PC-9 (cell line): Measurements from ENCODE around the gene MAML3. TPM values are rescaled to one million over a fixed set of nuclear protein-coding genes. Genes with fewer than 3 reads are reported as not detected.
A peak's percentile ranks its signal among the peaks of the same experiment; 100 is the strongest.

ENCODE experiments used
- BruUV-seq: library from RNA; stranded (reverse); fragments of 400-500 nt; replicated peaks from 2 replicates; lab custom pipeline; 2021; lab: Mats Ljungman, UMichigan
- CTCF ChIA-PET: fragments of 300-600 bp; sonication (Branson Sonifier 250); formaldehyde crosslinking; loops from one replicate; lab custom pipeline; 2022; ENCODE audit warnings: antibody characterized with exemption; lab: Charles Lee
- POLR2A ChIA-PET: fragments of 300-600 bp; sonication (Branson Sonifier 250); formaldehyde crosslinking; loops from one replicate; lab custom pipeline; 2022; ENCODE audit warnings: antibody characterized with exemption; ENCODE audit not compliant: unreplicated experiment; lab: Charles Lee
- DNase-seq, 2 experiments: peaks; one replicate each; pipeline versions ENCODE4 v3.0.0 to v3.0.0-alpha.2; 2015 to 2022; ENCODE audit warnings: mixed read lengths in 1 of 2
- H2AFZ ChIP-seq: fragments of 200-600 bp; sonication (generic); 2 replicates; pipeline ENCODE4 v1.8.1; 2017; ENCODE audit warnings: antibody characterized with exemption
- H3F3A ChIP-seq: fragments of 200-600 bp; sonication (generic); 2 replicates; pipeline ENCODE4 v1.8.1; 2017; ENCODE audit warnings: antibody characterized with exemption, mild to moderate bottlenecking, low read depth; ENCODE audit not compliant: insufficient read depth
- H3K27ac ChIP-seq: fragments of 200-600 bp; sonication (generic); 2 replicates; pipeline ENCODE4 v1.6.1; 2016; ENCODE audit warnings: mixed run types
- H3K27me3 ChIP-seq: fragments of 200-600 bp; sonication (generic); 2 replicates; pipeline ENCODE4 v1.6.1; 2016; ENCODE audit warnings: low read depth, mixed run types; ENCODE audit not compliant: insufficient read depth
- H3K36me3 ChIP-seq: fragments of 200-600 bp; sonication (generic); 2 replicates; pipeline ENCODE4 v1.6.1; 2016; ENCODE audit warnings: low read depth, mixed run types
- H3K4me1 ChIP-seq: fragments of 200-600 bp; sonication (generic); replicated peaks from 2 replicates; pipeline ENCODE4 v1.6.1; 2016; ENCODE audit warnings: mixed run types; ENCODE audit not compliant: insufficient read depth
- H3K4me2 ChIP-seq: fragments of 200-600 bp; sonication (generic); 2 replicates; pipeline ENCODE4 v1.6.1; 2017; ENCODE audit warnings: mixed run types
- H3K4me3 ChIP-seq: fragments of 200-600 bp; sonication (generic); 2 replicates; pipeline ENCODE4 v1.6.1; 2016; ENCODE audit warnings: mixed run types
- H3K79me2 ChIP-seq: fragments of 200-600 bp; sonication (generic); 2 replicates; pipeline ENCODE4 v1.6.1; 2017; ENCODE audit warnings: low read depth, mixed run types
- H3K9me2 ChIP-seq: fragments of 200-600 bp; sonication (generic); 2 replicates; pipeline ENCODE4 v1.8.1; 2017; ENCODE audit warnings: mild to moderate bottlenecking; ENCODE audit not compliant: insufficient read depth
- H3K9me3 ChIP-seq: fragments of 200-600 bp; sonication (generic); 2 replicates; pipeline ENCODE4 v1.8.1; 2016; ENCODE audit warnings: low read depth; ENCODE audit not compliant: insufficient read depth
- H4K20me1 ChIP-seq: fragments of 200-600 bp; sonication (generic); 2 replicates; pipeline ENCODE4 v1.8.1; 2017; ENCODE audit not compliant: insufficient read depth
- EZH2 ChIP-seq: fragments of 200-600 bp; sonication (generic); IDR thresholded peaks from 2 replicates; pipeline ENCODE4 v1.8.0; 2017; ENCODE audit warnings: antibody characterized with exemption, low read depth
- intact Hi-C: fragments of 100-400 bp; cut with micrococcal nuclease; formaldehyde crosslinking; loops from one replicate; pipeline ENCODE4 v1.10.0; 2022; ENCODE audit not compliant: unreplicated experiment
- total RNA-seq: library from RNA; stranded (reverse); gene quantifications from 2 replicates; pipeline ENCODE4 v1.2.3, GENCODE V29; 2021
- TF ChIP-seq, protein P1 (sequence below): fragments of 200-600 bp; sonication (generic); conservative IDR thresholded peaks from 2 replicates; pipeline ENCODE4 v1.6.1; 2017; ENCODE audit warnings: mixed run types, antibody characterized with exemption, mild to moderate bottlenecking, moderate library complexity

The MAML3 gene
- total RNA-seq, 1 experiment from 2014 or later = 15.2 TPM

DNA sequence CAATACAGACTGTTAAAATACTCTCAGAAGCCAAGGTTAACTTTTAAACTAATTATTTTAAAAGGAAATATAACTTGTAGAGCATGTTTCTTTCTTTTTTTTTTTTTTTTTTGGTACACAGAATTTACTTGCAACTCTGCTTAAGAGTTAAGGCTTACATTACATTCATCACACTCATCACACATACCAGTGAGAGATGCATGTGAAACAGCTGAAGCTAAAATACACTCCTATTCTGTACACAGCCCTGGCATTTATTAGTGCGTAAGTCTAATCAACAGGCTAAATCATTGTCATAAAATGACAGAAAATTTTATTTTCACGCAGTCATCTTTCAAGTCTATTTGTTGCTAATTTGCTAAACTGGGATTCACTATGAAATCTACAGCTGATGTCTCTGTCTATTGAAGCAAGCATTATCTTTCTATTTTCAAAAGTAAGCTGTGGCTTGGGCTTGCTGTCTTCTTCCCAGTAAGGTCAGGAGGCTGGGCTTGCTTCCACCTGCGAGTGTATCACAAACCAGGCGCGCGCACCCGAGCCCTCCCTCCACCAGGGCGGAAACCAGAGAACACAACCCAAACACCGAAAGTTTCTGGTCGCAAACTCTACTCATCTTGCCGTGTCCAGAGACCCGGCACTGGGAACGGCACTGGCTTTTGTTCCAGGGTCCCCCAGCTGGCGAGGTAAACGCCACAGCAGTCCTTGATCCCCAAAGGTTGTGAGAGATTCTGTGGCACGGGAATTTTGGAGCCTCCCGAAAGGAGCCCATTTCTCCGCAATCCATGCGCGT lies 3.9 kb downstream of the MAML3 start:
- peak overlapping the region; percentile 75; the same call in 1 of the 2 replicates for H2AFZ ChIP-seq
- peak overlapping the region; percentile 98 for H3K4me2 ChIP-seq
- DNase-seq = peak; percentile 55 to 64
- H3K4me1 ChIP-seq = peaks cover 30% of the 10 kb centered on the region
- H3K79me2 ChIP-seq = peaks cover 64% of the 10 kb centered on the region
- CTCF ChIA-PET = interaction anchor here (0.6 to 1.2 kb wide), 2 partner anchors 8 to 95 kb away, joined by 3 to 4 read pairs; no protein-coding TSS in a partner anchor
- no peaks in the 10 kb centered on the region for H3K9me3 ChIP-seq
- intact Hi-C loops = loop anchor here (2.0 to 10.0 kb wide), 4 partner anchors 129 to 705 kb away; no protein-coding TSS in a partner anchor
- H3K36me3 ChIP-seq = no peaks in the 10 kb centered on the region; the same call in 1 of the 2 replicates
- H3K27me3 ChIP-seq = no peaks in the 10 kb centered on the region
- no peak for TF ChIP-seq EZH2
- TF ChIP-seq, protein P1, sequence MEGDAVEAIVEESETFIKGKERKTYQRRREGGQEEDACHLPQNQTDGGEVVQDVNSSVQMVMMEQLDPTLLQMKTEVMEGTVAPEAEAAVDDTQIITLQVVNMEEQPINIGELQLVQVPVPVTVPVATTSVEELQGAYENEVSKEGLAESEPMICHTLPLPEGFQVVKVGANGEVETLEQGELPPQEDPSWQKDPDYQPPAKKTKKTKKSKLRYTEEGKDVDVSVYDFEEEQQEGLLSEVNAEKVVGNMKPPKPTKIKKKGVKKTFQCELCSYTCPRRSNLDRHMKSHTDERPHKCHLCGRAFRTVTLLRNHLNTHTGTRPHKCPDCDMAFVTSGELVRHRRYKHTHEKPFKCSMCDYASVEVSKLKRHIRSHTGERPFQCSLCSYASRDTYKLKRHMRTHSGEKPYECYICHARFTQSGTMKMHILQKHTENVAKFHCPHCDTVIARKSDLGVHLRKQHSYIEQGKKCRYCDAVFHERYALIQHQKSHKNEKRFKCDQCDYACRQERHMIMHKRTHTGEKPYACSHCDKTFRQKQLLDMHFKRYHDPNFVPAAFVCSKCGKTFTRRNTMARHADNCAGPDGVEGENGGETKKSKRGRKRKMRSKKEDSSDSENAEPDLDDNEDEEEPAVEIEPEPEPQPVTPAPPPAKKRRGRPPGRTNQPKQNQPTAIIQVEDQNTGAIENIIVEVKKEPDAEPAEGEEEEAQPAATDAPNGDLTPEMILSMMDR = no peak
- no peaks in the 10 kb centered on the region for H4K20me1 ChIP-seq
- no peaks in the 10 kb centered on the region for H3K9me2 ChIP-seq
- H3F3A ChIP-seq = peaks cover 16% of the 10 kb centered on the region
- BruUV-seq = TSS peak; percentile 53
- H3K4me3 ChIP-seq = peak overlapping the region; percentile 87
- POLR2A ChIA-PET = interaction anchor here (0.6 to 2.1 kb wide), 10 partner anchors 13 to 104 kb away, joined by 3 to 13 read pairs (median 6); no protein-coding TSS in a partner anchor
- peak overlapping the region; percentile 100 for H3K27ac ChIP-seq

- TF ChIP-seq, protein P1 = no peak
- no peak for TF ChIP-seq EZH2
- H4K20me1 ChIP-seq = no peaks in the 10 kb centered on the region
- no peaks in the 10 kb centered on the region for H3K27me3 ChIP-seq
- no peaks in the 10 kb centered on the region for H3K9me3 ChIP-seq
- H3F3A ChIP-seq = peaks cover 12% of the 10 kb centered on the region
- no peak for DNase-seq
- intact Hi-C loops = no loop called here
- H3K4me3 ChIP-seq = no peak overlapping the region
- ChIA-PET CTCF (no interaction called here), POLR2A (interaction anchor here (0.6 kb wide), 1 partner anchor 248 kb away, joined by 4 read pairs; no protein-coding TSS in a partner anchor)
- H2AFZ ChIP-seq = no peak overlapping the region
- H3K4me1 ChIP-seq = peaks cover 46% of the 10 kb centered on the region
- H3K9me2 ChIP-seq = no peaks in the 10 kb centered on the region
- H3K79me2 ChIP-seq = peaks cover 96% of the 10 kb centered on the region
- H3K27ac ChIP-seq = no peak overlapping the region
- no peaks in the 10 kb centered on the region for H3K36me3 ChIP-seq
- no TSS peak for BruUV-seq
- no peak overlapping the region for H3K4me2 ChIP-seq
Observed at GRCh38 chr4:140144050-140144449, 9.9 kb downstream of the MAML3 start.

DNA sequence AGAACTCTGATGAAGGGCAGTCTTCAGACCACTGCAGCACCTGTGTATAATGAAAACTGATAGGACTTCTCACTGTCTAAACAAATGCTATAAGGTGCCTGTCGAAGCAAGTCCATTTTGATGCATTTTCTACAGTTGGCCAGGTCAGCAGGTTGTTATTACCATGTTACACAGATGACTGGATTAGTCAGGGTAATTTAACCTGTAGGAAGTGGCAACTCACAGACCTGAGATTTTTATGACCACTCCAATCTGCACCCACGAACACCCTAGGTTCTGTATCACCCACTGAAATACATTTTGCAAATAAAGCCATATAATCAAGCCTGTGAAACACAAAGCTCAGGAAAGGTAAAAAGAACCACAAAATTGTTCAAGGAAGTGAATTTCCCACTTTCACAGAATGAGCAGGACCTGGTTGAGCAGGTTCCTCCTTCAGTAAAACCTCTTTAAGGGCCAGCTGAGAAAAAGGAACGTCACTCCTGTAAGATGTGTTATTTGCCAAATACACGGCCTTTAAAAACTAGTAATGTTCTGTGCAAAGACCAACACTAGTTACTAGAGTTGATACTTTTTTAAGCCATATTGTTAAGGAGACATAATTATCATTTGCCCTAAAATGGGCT lies 12.7 kb downstream of the MAML3 start:
- POLR2A ChIA-PET = no interaction called here
- Histone ChIP-seq H3K9me3 (no peaks in the 10 kb centered on the region), H3K36me3 (no peaks in the 10 kb centered on the region), H3K4me1 (peaks cover 60% of the 10 kb centered on the region), H3K79me2 (peaks cover 84% of the 10 kb centered on the region), H3K27ac (peak overlapping the region; percentile 74), H3K4me3 (no peak overlapping the region), H3K9me2 (no peaks in the 10 kb centered on the region), H3K27me3 (no peaks in the 10 kb centered on the region), H3F3A (peaks cover 37% of the 10 kb centered on the region), H2AFZ (no peak overlapping the region), H4K20me1 (no peaks in the 10 kb centered on the region), H3K4me2 (peak overlapping the region; percentile 56)
- peak in 1 of 2 experiments; percentile 84 for DNase-seq
- TF ChIP-seq, protein P1 = no peak
- TF ChIP-seq EZH2 = no peak
- CTCF ChIA-PET = interaction anchor here (0.5 kb wide), 1 partner anchor 9 kb away, joined by 4 read pairs; no protein-coding TSS in a partner anchor
- intact Hi-C loops = no loop called here
- no TSS peak for BruUV-seq
